NOMO-1 (cell line): ENCODE data around the gene ABL1.
"Not testable (repeated sequence)": the region's sequence is repeated elsewhere in the genome, so short reads cannot be mapped to it uniquely, and the experiment has no call there.

Experiments used
- DNase-seq, 2 experiments: peaks; one replicate each; lab custom pipeline; 2025; ENCODE audit not compliant: unreplicated experiment in 2 of 2; lab: John Stamatoyannopoulos, UW

Gene ABL1

GRCh38 chr9:130900701-130901497, 65.8 kb downstream of the ABL1 start:
- no peak for DNase-seq

- DNase-seq: no peak
Observed at GRCh38 chr9:130901498-130902203, 66.6 kb downstream of the ABL1 start.

- DNase-seq: no peak
Observed at GRCh38 chr9:130902204-130903185, 67.4 kb downstream of the ABL1 start.

GRCh38 chr9:130903194-130904069, 68.4 kb downstream of the ABL1 start:
- DNase-seq: no peak

- DNase-seq: no peak
Observed at GRCh38 chr9:130904070-130905044, 69.3 kb downstream of the ABL1 start.

- no peak for DNase-seq
Observed at GRCh38 chr9:130905125-130905901, 70.3 kb downstream of the ABL1 start.

GRCh38 chr9:130905902-130906734, 71.1 kb downstream of the ABL1 start:
- no peak for DNase-seq

GRCh38 chr9:130906735-130907416, 71.8 kb downstream of the ABL1 start:
- DNase-seq: no peak

GRCh38 chr9:130908146-130908877, 73.3 kb downstream of the ABL1 start:
- no peak for DNase-seq

- no peak for DNase-seq
Observed at GRCh38 chr9:130908878-130909355, 73.9 kb downstream of the ABL1 start.

- DNase-seq: not testable (repeated sequence)
Observed at GRCh38 chr9:130910041-130910440, 75.0 kb downstream of the ABL1 start.

GRCh38 chr9:130910670-130911069, 75.6 kb downstream of the ABL1 start:
- not testable (repeated sequence) for DNase-seq

GRCh38 chr9:130911254-130912049, 76.4 kb downstream of the ABL1 start:
- DNase-seq: no peak

- no peak for DNase-seq
Observed at GRCh38 chr9:130912932-130913598, 78.0 kb downstream of the ABL1 start.
